WTC11 (cell line): ENCODE results near the gene INPP5E. TPM values are rescaled to one million over a fixed set of nuclear protein-coding genes. Genes with fewer than 3 reads are reported as not detected.

Experiments
- CREM ChIP-seq: sonication (generic); formaldehyde crosslinking; IDR thresholded peaks from 2 replicates; pipeline ENCODE4 v1.8.1; 2022; ENCODE audit warnings: mild to moderate bottlenecking, missing genetic modification reagents, moderate library complexity
- ELF4 ChIP-seq: sonication (generic); formaldehyde crosslinking; IDR thresholded peaks from 2 replicates; pipeline ENCODE4 v1.8.1; 2022; ENCODE audit warnings: low read depth, mild to moderate bottlenecking, moderate library complexity, missing genetic modification reagents
- ERG ChIP-seq: fragments of 250-450 bp; sonication (Bioruptor Pico); IDR thresholded peaks from 2 replicates; pipeline ENCODE4 v1.8.0; 2021; ENCODE audit warnings: mild to moderate bottlenecking
- FOXP1 ChIP-seq: sonication (generic); formaldehyde crosslinking; IDR thresholded peaks from 2 replicates; pipeline ENCODE4 v1.8.0; 2022; ENCODE audit warnings: missing genetic modification reagents, mild to moderate bottlenecking, moderate library complexity, borderline replicate concordance
- GTF2I ChIP-seq: fragments of 250-450 bp; sonication (Bioruptor Pico); conservative IDR thresholded peaks from 2 replicates; pipeline ENCODE4 v1.4.0; 2021; ENCODE audit warnings: mild to moderate bottlenecking
- JAZF1 ChIP-seq: fragments of 250-450 bp; sonication (Bioruptor Pico); IDR thresholded peaks from 2 replicates; pipeline ENCODE4 v1.9.0; 2021; ENCODE audit warnings: moderate library complexity, mild to moderate bottlenecking, inconsistent platforms
- NR1H2 ChIP-seq: sonication (generic); formaldehyde crosslinking; IDR thresholded peaks from 2 replicates; pipeline ENCODE4 v1.9.0; 2021; ENCODE audit warnings: mild to moderate bottlenecking, moderate library complexity, missing genetic modification reagents
- PRRX2 ChIP-seq: fragments of 250-450 bp; sonication (Bioruptor Pico); IDR thresholded peaks from 2 replicates; pipeline ENCODE4 v1.8.0; 2021; ENCODE audit warnings: mild to moderate bottlenecking
- RORB ChIP-seq: fragments of 250-450 bp; sonication (Bioruptor Pico); IDR thresholded peaks from 2 replicates; pipeline ENCODE4 v1.9.0; 2021; ENCODE audit warnings: mild to moderate bottlenecking
- SMAD3 ChIP-seq: sonication (generic); formaldehyde crosslinking; IDR thresholded peaks from 2 replicates; pipeline ENCODE4 v1.8.0; 2022; ENCODE audit warnings: missing genetic modification reagents, mild to moderate bottlenecking, borderline replicate concordance
- SOX15 ChIP-seq: fragments of 250-450 bp; sonication (Bioruptor Pico); IDR thresholded peaks from 2 replicates; pipeline ENCODE4 v1.9.0; 2021; ENCODE audit warnings: mild to moderate bottlenecking
- SP1 ChIP-seq: sonication (generic); formaldehyde crosslinking; conservative IDR thresholded peaks from 2 replicates; pipeline ENCODE4 v1.8.1; 2022; ENCODE audit warnings: missing genetic modification reagents
- STAT6 ChIP-seq: sonication (generic); formaldehyde crosslinking; conservative IDR thresholded peaks from 2 replicates; pipeline ENCODE4 v1.8.1; 2023; ENCODE audit warnings: mild to moderate bottlenecking, low read depth, missing genetic modification reagents, moderate library complexity
- TCF7 ChIP-seq: sonication (generic); formaldehyde crosslinking; IDR thresholded peaks from 2 replicates; pipeline ENCODE4 v1.8.0; 2022; ENCODE audit warnings: mild to moderate bottlenecking, low read depth, missing genetic modification reagents, moderate library complexity
- TEAD4 ChIP-seq: sonication (generic); formaldehyde crosslinking; IDR thresholded peaks from 2 replicates; pipeline ENCODE4 v1.8.0; 2022; ENCODE audit warnings: mild to moderate bottlenecking, missing genetic modification reagents
- USF2 ChIP-seq: sonication (generic); formaldehyde crosslinking; IDR thresholded peaks from 2 replicates; pipeline ENCODE4 v1.8.1; 2023; ENCODE audit warnings: mild to moderate bottlenecking, missing genetic modification reagents, moderate library complexity
- ZNF138 ChIP-seq: sonication (generic); formaldehyde crosslinking; conservative IDR thresholded peaks from 2 replicates; pipeline ENCODE4 v1.8.1; 2022; ENCODE audit warnings: mild to moderate bottlenecking, moderate library complexity, missing genetic modification reagents
- ZNF232 ChIP-seq: sonication (generic); formaldehyde crosslinking; IDR thresholded peaks from 2 replicates; pipeline ENCODE4 v1.8.0; 2022; ENCODE audit warnings: mild to moderate bottlenecking, missing genetic modification reagents
- ZNF416 ChIP-seq: fragments of 250-450 bp; sonication (Bioruptor Pico); IDR thresholded peaks from 2 replicates; pipeline ENCODE4 v1.9.0; 2021; ENCODE audit warnings: mild to moderate bottlenecking, inconsistent platforms
- total RNA-seq: library from RNA; stranded (reverse); gene quantifications from 3 replicates; pipeline ENCODE4 v1.2.3, GENCODE V29; 2021
- TF ChIP-seq, protein P1 (sequence below): fragments of 250-450 bp; sonication (Bioruptor Pico); conservative IDR thresholded peaks from 2 replicates; pipeline ENCODE4 v1.9.0; 2021; ENCODE audit warnings: mild to moderate bottlenecking
- TF ChIP-seq, protein P2 (sequence below): sonication (generic); formaldehyde crosslinking; IDR thresholded peaks from 2 replicates; pipeline ENCODE4 v1.8.0; 2022; ENCODE audit warnings: missing genetic modification reagents
- TF ChIP-seq, protein P3 (sequence below): sonication (generic); formaldehyde crosslinking; IDR thresholded peaks from 2 replicates; pipeline ENCODE4 v1.8.0; 2023; ENCODE audit warnings: missing genetic modification reagents
- TF ChIP-seq, protein P4 (sequence below): sonication (generic); formaldehyde crosslinking; IDR thresholded peaks from 2 replicates; pipeline ENCODE4 v1.8.0; 2022; ENCODE audit warnings: mild to moderate bottlenecking, missing genetic modification reagents
- TF ChIP-seq, protein P5 (sequence below): sonication (generic); formaldehyde crosslinking; conservative IDR thresholded peaks from 2 replicates; pipeline ENCODE4 v1.8.1; 2022; ENCODE audit warnings: mild to moderate bottlenecking, missing genetic modification reagents

INPP5E gene
- total RNA-seq, 1 experiment from 2014 or later = 24.0 TPM

- TF ChIP-seq, protein P1, sequence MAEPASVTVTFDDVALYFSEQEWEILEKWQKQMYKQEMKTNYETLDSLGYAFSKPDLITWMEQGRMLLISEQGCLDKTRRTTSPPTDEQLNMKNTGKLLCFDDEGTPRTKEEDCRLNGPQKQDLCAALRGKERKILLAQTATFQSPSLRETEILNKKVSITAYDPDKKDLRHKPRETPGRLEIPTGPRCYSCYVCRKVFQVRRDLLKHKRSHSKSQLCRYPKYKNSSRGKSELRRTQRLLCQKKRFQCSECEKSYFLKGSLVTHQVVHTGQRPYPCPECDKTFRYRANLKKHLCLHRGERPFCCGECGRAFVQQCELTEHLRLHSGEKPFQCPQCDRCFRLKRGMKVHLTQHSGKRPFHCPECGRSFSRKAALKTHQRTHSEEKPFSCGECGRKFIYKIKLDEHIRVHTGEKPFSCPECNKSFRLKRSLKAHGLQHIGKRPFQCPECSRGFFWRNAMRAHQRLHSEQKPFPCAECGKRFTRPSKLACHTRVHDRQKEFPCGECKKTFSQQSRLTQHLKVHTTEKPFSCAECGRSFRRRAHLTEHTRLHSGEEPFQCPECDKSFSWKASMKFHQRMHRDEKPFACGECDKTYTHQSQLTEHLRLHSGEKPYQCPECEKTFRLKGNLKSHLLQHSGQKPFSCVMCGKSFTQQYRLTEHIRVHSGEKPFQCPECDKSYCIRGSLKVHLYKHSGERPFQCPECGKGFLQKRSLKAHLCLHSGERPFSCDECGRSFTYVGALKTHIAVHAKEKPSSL = no peak
- TF ChIP-seq, protein P2, sequence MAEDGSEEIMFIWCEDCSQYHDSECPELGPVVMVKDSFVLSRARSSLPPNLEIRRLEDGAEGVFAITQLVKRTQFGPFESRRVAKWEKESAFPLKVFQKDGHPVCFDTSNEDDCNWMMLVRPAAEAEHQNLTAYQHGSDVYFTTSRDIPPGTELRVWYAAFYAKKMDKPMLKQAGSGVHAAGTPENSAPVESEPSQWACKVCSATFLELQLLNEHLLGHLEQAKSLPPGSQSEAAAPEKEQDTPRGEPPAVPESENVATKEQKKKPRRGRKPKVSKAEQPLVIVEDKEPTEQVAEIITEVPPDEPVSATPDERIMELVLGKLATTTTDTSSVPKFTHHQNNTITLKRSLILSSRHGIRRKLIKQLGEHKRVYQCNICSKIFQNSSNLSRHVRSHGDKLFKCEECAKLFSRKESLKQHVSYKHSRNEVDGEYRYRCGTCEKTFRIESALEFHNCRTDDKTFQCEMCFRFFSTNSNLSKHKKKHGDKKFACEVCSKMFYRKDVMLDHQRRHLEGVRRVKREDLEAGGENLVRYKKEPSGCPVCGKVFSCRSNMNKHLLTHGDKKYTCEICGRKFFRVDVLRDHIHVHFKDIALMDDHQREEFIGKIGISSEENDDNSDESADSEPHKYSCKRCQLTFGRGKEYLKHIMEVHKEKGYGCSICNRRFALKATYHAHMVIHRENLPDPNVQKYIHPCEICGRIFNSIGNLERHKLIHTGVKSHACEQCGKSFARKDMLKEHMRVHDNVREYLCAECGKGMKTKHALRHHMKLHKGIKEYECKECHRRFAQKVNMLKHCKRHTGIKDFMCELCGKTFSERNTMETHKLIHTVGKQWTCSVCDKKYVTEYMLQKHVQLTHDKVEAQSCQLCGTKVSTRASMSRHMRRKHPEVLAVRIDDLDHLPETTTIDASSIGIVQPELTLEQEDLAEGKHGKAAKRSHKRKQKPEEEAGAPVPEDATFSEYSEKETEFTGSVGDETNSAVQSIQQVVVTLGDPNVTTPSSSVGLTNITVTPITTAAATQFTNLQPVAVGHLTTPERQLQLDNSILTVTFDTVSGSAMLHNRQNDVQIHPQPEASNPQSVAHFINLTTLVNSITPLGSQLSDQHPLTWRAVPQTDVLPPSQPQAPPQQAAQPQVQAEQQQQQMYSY (CRISPR knock-in tag) = no peak
- TF ChIP-seq ELF4 (CRISPR knock-in tag) (no peak), SP1 (CRISPR knock-in tag) (peak; percentile 90), NR1H2 (CRISPR knock-in tag) (no peak), TCF7 (CRISPR knock-in tag) (no peak), SOX15 (no peak), USF2 (CRISPR knock-in tag) (peak; percentile 36; the same call in 1 of the 2 replicates), TEAD4 (no peak), ZNF232 (CRISPR knock-in tag) (peak; percentile 79; the same call in 1 of the 2 replicates), SMAD3 (CRISPR knock-in tag) (peak; percentile 22; the same call in 1 of the 2 replicates), ERG (CRISPR knock-in tag) (0 out of 2 replicates have a peak, but pooled peaks have one; percentile 33), RORB (no peak), ZNF138 (CRISPR knock-in tag) (no peak), GTF2I (CRISPR knock-in tag) (no peak), PRRX2 (CRISPR knock-in tag) (0 out of 2 replicates have a peak, but pooled peaks have one; percentile 40), CREM (CRISPR knock-in tag) (peak; percentile 80; the same call in 1 of the 2 replicates), STAT6 (CRISPR knock-in tag) (no peak), FOXP1 (CRISPR knock-in tag) (no peak), ZNF416 (CRISPR knock-in tag) (0 out of 2 replicates have a peak, but pooled peaks have one; percentile 22), JAZF1 (CRISPR knock-in tag) (no peak)
- TF ChIP-seq, protein P3, sequence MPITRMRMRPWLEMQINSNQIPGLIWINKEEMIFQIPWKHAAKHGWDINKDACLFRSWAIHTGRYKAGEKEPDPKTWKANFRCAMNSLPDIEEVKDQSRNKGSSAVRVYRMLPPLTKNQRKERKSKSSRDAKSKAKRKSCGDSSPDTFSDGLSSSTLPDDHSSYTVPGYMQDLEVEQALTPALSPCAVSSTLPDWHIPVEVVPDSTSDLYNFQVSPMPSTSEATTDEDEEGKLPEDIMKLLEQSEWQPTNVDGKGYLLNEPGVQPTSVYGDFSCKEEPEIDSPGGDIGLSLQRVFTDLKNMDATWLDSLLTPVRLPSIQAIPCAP (CRISPR knock-in tag) = no peak
- TF ChIP-seq, protein P4, sequence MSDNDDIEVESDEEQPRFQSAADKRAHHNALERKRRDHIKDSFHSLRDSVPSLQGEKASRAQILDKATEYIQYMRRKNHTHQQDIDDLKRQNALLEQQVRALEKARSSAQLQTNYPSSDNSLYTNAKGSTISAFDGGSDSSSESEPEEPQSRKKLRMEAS = no peak; the same call in none of the 2 replicates
- TF ChIP-seq, protein P5, sequence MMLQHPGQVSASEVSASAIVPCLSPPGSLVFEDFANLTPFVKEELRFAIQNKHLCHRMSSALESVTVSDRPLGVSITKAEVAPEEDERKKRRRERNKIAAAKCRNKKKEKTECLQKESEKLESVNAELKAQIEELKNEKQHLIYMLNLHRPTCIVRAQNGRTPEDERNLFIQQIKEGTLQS (CRISPR knock-in tag) = no peak
These were observed 39.4 kb downstream of the INPP5E start, which contains the start of gene SNAPC4 (continued) for GRCh38 chr9:136400038-136400834.
